Loucy (cell line): ENCODE data around the gene ING2.

ENCODE experiments used
- H2AFZ ChIP-seq: fragments of 200-600 bp; sonication (generic); 2 replicates; pipeline ENCODE4 v1.6.0; 2016; ENCODE audit warnings: antibody characterized with exemption, mild to moderate bottlenecking, low read length, moderate library complexity
- H3F3A ChIP-seq: fragments of 200-600 bp; 2 replicates; pipeline ENCODE4 v1.6.0; 2016; ENCODE audit warnings: antibody characterized with exemption, low read depth, mild to moderate bottlenecking
- H3K27me3 ChIP-seq: fragments of 200-600 bp; sonication (generic); 2 replicates; pipeline ENCODE4 v1.6.1; 2014; ENCODE audit warnings: low read length, mild to moderate bottlenecking; ENCODE audit not compliant: insufficient read depth, poor library complexity, severe bottlenecking
- H3K36me3 ChIP-seq: fragments of 200-600 bp; sonication (generic); 2 replicates; pipeline ENCODE4 v1.6.1; 2016; ENCODE audit warnings: low read length; ENCODE audit not compliant: insufficient read depth
- H3K4me1 ChIP-seq: fragments of 200-600 bp; sonication (generic); 2 replicates; pipeline ENCODE4 v1.5.1; 2014; ENCODE audit warnings: low read length, mild to moderate bottlenecking; ENCODE audit not compliant: insufficient read depth, poor library complexity, severe bottlenecking
- H3K4me2 ChIP-seq: fragments of 200-600 bp; sonication (generic); 2 replicates; pipeline ENCODE4 v1.6.0; 2014; ENCODE audit warnings: antibody characterized with exemption, low read length, low read depth, mild to moderate bottlenecking; ENCODE audit not compliant: poor library complexity, severe bottlenecking
- H3K4me3 ChIP-seq: fragments of 200-600 bp; sonication (generic); 2 replicates; pipeline ENCODE4 v1.5.1; 2014; ENCODE audit warnings: low read length, mild to moderate bottlenecking, mixed read lengths; ENCODE audit not compliant: poor library complexity, severe bottlenecking
- H3K79me2 ChIP-seq: fragments of 200-600 bp; sonication (generic); 2 replicates; pipeline ENCODE4 v1.6.1; 2014; ENCODE audit warnings: low read length; ENCODE audit not compliant: insufficient read depth
- H3K9ac ChIP-seq: fragments of 200-600 bp; sonication (generic); 2 replicates; pipeline ENCODE4 v1.6.0; 2014; ENCODE audit warnings: mild to moderate bottlenecking, low read depth, low read length, moderate library complexity; ENCODE audit not compliant: poor library complexity, severe bottlenecking
- H3K9me2 ChIP-seq: fragments of 200-600 bp; sonication (generic); replicated peaks from 2 replicates; pipeline ENCODE4 v1.6.1; 2016; ENCODE audit warnings: low read depth, low read length, mixed read lengths
- H3K9me3 ChIP-seq: fragments of 200-600 bp; sonication (generic); 2 replicates; pipeline ENCODE4 v1.6.1; 2014; ENCODE audit warnings: mild to moderate bottlenecking, antibody characterized with exemption, low read length, low read depth; ENCODE audit not compliant: insufficient read depth
- H4K20me1 ChIP-seq: fragments of 200-600 bp; sonication (generic); 2 replicates; pipeline ENCODE4 v1.6.0; 2014; ENCODE audit warnings: antibody characterized with exemption, low read length, mild to moderate bottlenecking; ENCODE audit not compliant: insufficient read depth, poor library complexity, severe bottlenecking
- EZH2phosphoT487 ChIP-seq: fragments of 200-600 bp; IDR thresholded peaks from 2 replicates; pipeline ENCODE4 v1.6.1; 2018; ENCODE audit warnings: antibody characterized with exemption, mild to moderate bottlenecking, moderate library complexity, borderline replicate concordance
- TF ChIP-seq, protein P1 (sequence below): fragments of 200-600 bp; sonication (generic); conservative IDR thresholded peaks from 2 replicates; pipeline ENCODE4 v1.5.1; 2014; ENCODE audit warnings: mild to moderate bottlenecking, antibody characterized with exemption, low read length

The ING2 gene

DNA sequence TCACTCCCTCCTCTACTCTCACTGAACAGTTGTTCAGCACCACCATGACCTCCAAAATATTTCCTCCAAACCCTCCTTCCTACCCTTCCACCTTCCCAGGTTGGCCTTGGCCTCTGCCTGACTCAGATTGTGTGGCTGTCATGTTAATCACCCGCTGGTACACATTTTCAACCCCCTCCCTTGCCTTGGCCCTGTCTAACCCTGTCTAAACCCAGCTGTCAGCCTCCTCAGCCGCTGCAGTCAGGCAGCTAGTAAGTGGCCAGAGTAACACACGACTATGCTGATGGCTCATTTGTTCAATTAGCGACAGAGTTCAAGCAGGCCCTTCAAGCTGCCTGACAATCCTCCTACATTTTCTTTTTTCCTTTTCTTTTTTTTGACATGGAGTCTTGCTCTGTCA lies 18.0 kb downstream of the ING2 start:
- no peak overlapping the region for H3K4me3 ChIP-seq
- H3K9me3 ChIP-seq: no peaks in the 10 kb centered on the region
- H3K27me3 ChIP-seq: no peaks in the 10 kb centered on the region
- no peak overlapping the region for H3K9ac ChIP-seq
- H3K79me2 ChIP-seq: no peaks in the 10 kb centered on the region
- H3K9me2 ChIP-seq: no peaks in the 10 kb centered on the region
- H3K4me1 ChIP-seq: no peaks in the 10 kb centered on the region
- H3K36me3 ChIP-seq: no peaks in the 10 kb centered on the region
- H3K4me2 ChIP-seq: no peak overlapping the region
- no peak for TF ChIP-seq EZH2phosphoT487
- TF ChIP-seq, protein P1, sequence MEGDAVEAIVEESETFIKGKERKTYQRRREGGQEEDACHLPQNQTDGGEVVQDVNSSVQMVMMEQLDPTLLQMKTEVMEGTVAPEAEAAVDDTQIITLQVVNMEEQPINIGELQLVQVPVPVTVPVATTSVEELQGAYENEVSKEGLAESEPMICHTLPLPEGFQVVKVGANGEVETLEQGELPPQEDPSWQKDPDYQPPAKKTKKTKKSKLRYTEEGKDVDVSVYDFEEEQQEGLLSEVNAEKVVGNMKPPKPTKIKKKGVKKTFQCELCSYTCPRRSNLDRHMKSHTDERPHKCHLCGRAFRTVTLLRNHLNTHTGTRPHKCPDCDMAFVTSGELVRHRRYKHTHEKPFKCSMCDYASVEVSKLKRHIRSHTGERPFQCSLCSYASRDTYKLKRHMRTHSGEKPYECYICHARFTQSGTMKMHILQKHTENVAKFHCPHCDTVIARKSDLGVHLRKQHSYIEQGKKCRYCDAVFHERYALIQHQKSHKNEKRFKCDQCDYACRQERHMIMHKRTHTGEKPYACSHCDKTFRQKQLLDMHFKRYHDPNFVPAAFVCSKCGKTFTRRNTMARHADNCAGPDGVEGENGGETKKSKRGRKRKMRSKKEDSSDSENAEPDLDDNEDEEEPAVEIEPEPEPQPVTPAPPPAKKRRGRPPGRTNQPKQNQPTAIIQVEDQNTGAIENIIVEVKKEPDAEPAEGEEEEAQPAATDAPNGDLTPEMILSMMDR: no peak
- H3F3A ChIP-seq: no peaks in the 10 kb centered on the region
- no peak overlapping the region for H2AFZ ChIP-seq
- no peaks in the 10 kb centered on the region for H4K20me1 ChIP-seq

GRCh38 chr4:183527326-183527725 lies 22.5 kb downstream of the ING2 start:
- Histone ChIP-seq H3K4me1 (no peaks in the 10 kb centered on the region), H3K4me3 (no peak overlapping the region), H3K27me3 (no peaks in the 10 kb centered on the region), H4K20me1 (no peaks in the 10 kb centered on the region), H3K9me3 (no peaks in the 10 kb centered on the region), H3K9ac (no peak overlapping the region), H3K9me2 (no peaks in the 10 kb centered on the region), H2AFZ (no peak overlapping the region), H3K79me2 (no peaks in the 10 kb centered on the region), H3K36me3 (no peaks in the 10 kb centered on the region), H3K4me2 (no peak overlapping the region), H3F3A (no peaks in the 10 kb centered on the region)
- TF ChIP-seq, protein P1: no peak
- TF ChIP-seq EZH2phosphoT487: no peak

GRCh38 chr4:183532821-183533220 lies 28.0 kb downstream of the ING2 start:
- no peaks in the 10 kb centered on the region for H3K79me2 ChIP-seq
- H3K9me3 ChIP-seq: no peaks in the 10 kb centered on the region
- TF ChIP-seq, protein P1: no peak
- TF ChIP-seq EZH2phosphoT487: no peak
- no peak overlapping the region for H3K4me2 ChIP-seq
- no peaks in the 10 kb centered on the region for H3K4me1 ChIP-seq
- H3K9ac ChIP-seq: no peak overlapping the region
- no peaks in the 10 kb centered on the region for H4K20me1 ChIP-seq
- no peaks in the 10 kb centered on the region for H3F3A ChIP-seq
- H3K9me2 ChIP-seq: no peaks in the 10 kb centered on the region
- H3K4me3 ChIP-seq: no peak overlapping the region
- no peaks in the 10 kb centered on the region for H3K36me3 ChIP-seq
- no peak overlapping the region for H2AFZ ChIP-seq
- no peaks in the 10 kb centered on the region for H3K27me3 ChIP-seq
